Measurements from ENCODE around the gene FYN.
"Not testable (repeated sequence)": the region's sequence is repeated elsewhere in the genome, so short reads cannot be mapped to it uniquely, and the experiment has no call there.

Gene FYN

DNA sequence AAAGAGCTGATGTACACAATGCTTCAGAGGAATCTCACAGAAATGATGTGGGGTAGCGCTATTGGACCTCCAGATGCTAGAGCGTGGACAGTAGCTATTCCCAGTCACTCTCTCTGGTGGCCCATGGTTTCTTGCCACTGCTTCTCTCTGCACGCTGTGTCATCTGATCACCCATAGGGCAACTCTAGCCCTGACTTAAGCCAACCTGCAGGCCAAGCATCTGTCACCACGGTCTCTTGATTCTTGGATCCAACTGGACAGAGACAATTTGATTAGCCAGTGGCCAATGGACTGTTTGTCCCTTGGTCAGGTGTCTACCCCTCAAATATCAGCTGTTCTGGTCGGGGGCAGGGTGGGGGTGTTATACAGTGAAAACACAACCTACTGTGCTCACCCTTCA is 225.2 kb downstream of the FYN start:
- DNase-seq: no peak

DNA sequence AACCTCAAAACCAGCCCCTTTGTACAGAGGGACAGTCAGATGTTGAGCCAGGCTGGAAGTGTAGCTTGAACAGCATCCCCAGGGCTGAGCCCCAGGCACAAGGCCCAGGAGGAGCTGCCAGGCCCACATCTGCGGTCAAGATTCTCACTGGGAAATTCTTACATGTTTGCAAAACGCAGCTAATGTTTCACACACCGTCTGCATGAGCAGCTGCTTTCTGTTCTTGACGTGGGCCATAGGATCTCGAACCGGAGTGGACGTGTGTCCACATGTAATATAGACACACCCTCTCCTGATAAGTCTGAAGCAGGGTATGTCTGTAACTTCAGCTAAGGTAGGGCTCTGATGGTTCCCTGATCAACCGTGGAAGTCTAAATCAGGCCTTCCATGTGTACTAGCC is 226.3 kb downstream of the FYN start:
- no peak for DNase-seq

DNA sequence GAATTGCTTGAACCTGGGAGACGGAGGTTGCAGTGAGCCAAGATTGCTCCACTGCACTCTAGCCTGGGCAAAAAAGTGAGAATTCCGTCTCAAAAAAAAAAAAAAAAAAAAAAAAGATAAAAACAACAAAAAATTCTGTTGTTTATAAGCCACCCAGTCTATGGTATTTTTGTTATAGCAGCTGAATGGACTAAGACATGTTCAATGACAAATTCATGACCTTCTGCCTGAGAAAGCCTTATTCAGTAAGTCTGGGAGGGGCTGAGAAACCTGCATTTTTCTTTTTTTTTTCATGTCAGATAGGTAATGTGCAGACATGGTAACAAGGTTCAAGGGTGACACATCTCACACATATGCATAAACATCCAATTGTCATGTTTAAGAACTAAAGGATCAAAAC is 227.2 kb downstream of the FYN start:
- no peak for DNase-seq

DNA sequence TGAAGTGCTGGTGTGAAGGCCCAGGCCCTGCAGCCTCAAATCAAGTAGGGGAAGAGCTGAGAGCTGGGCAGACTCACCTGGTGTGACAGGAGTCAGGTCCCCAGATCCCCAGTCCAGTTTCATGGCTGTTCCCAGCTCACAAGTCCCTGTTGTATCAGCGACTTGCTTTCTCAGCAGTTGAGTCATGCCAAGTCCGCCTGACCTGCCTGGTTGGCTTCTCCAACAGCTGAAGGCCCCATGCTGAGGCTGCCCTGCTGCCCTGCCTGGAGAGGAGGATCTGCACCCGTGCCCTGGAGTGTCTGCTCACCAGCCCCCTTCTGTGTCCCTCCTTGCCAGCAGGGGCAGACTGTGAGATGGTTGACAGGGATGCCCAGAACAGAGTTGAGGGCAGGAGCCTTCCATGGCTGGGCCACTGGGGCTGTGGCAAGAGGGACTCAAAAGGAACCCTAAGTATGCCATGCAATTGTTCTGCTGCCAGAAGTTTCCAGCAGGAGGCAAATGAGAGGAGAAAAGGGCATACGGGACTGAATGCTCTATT is 228.3 kb downstream of the FYN start:
- DNase-seq: no peak

DNA sequence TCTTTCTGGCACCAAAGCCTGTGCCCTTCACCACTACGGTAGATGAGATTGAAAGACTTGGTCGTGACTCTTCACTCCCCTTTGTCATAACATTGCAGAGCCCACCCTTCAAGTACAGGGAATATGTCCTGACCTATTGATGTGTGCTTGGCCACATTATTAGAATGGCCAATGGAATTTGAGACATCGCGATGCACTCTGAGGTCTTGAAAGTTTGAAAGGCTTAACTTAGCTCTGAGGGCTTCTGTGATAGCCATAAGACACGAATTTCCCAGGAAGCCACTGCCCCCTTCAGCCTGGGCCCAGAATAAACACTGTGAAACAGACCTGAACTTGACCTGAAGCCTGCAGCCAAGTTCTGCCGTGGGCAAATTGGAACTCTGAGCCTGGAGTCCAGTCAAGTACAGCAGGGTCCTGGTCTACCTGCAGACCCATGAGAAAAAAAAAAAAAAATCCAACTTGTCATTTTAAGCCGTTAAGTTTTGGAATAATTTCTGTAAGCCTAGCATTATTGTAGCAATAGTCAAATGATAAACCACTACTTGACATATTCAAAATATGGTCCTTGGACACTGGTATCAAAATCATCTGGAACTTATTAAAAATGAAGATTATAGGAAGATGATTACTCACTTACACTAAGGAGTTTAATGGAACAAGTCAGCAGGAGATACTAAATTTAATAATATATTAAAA is 230.6 kb downstream of the FYN start:
- peak; percentile 62 for DNase-seq

DNA sequence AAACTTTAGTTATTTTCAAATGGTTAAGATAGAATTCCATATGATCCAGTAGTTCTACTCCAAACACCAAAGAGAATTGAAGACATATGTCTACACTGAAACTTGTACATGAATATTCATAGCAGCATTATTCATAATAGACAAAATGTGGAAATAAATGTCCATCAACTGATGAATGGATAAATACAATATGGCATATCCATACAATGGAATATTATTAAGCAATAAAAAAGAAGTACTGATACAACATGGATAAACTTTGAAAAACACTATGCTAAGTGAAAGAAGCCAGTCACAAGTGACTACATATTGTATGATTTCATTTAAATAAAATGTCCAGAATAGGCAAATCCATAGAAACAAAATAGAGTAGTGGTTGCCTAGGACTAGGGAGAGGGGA is 234.0 kb downstream of the FYN start:
- no peak for DNase-seq

DNA sequence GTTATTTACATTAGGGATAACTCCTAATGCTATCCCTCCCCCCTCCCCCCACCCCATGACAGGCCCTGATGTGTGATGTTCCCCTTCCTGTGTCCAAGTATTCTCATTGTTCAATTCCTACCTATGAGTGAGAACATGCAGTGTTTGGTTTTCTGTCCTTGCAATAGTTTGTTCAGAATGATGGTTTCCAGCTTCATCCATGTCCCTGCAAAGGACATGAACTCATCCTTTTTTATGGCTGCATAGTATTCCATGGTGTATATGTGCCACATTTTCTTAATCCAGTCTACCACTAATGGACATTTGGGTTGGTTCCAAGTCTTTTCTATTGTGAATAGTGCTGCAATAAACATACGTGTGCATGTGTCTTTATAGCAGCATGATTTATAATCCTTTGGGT is 238.3 kb downstream of the FYN start:
- not testable (repeated sequence) for DNase-seq

DNA sequence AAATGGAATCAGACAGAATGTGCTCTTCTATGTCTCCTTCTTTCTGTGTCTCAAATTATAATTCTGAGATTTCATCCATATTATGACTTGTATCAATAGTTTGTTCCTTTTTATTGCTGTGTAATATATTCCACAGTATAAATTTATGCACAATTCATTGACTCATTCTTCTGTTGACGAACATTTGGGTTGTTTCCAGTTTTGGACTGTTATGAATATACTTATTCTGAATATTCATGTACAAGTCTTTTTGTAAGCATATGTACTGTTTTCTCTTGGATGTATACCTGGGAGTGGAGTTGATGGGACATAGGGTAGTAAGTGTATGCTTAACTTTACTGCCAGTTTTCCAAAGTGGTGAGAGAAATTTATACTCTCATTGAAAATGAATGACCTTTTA is 239.4 kb downstream of the FYN start:
- no peak for DNase-seq

DNA sequence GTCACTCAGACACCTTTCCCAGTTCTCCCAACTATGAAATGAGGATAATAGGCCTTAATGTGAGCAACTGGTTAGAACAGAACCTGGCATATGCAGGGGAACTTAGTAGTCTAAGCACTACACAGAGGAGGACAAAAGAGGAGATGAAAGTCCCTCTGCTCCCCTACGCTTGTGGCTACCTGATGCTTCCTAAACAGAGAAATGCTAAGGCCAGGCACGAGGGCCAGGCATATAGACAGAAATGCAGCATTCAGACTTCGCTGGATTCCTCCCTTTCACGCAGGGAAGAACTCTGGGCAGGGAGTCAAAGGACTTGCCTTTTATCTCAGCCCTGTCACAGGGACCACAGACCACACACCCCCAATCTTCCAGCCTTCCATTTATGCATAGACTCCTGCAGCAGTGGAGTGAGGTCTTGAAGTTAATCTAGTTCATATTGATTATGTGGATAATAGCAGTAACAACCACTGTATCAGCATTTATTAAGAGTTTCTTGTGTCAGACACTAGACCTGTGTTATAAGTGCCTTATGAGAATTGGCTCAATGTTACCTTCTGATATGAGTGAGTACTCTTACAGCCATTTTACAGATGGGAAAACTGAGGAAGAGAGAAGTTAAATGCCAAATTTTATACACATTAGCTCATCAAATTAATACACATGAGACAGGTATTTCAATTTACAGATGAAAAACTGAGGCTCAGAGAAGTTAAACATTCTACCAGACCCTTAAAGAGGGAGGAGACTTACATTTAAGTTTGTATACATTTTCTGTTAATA is 240.6 kb downstream of the FYN start:
- no peak for DNase-seq

DNA sequence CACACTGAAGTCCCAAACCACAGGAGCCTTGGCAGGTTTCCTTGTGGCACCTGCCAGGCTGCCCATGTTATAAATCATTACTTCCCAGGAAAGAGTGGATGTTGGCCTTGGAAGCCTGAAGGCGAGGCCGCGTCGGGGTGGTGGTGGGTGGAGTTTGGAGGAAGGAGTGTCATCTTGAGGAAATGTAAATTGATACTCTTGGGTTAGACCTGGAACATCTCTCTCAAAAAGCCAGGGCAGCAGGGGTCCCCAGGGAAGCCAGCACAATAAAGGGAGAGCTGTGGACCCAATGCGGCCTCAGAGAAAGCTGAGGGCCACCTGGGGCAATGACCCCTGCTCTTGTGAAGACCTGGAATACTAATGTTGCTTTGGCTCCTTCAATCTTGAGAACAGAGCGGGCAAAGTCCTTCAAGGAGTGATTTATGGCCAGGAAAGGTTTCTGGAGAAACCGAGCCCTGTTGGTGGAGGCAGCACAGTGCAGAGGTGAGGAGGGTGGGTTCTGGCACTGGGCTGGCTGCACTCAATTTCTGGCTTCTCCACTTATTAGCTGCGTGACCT is 241.3 kb downstream of the FYN start:
- DNase-seq: no peak

DNA sequence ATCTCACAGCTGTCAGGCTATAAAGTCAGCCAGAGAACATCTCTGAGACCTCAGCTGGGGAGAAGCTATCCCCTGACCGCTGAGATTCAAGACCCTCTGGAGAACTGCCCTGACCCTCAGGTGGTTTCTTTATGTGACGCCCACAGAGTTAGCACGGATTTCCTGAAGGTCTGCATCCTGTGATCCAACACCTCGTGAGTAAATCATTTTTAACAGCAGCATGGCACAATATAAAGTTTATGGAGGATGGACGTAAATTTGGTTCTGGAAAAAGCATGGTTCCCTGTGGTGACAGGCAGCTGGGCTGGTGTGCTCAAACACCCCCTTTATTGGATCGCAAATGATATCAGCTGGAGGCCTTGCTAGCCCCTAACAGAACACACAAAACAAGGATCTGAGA is 242.2 kb downstream of the FYN start:
- no peak for DNase-seq

DNA sequence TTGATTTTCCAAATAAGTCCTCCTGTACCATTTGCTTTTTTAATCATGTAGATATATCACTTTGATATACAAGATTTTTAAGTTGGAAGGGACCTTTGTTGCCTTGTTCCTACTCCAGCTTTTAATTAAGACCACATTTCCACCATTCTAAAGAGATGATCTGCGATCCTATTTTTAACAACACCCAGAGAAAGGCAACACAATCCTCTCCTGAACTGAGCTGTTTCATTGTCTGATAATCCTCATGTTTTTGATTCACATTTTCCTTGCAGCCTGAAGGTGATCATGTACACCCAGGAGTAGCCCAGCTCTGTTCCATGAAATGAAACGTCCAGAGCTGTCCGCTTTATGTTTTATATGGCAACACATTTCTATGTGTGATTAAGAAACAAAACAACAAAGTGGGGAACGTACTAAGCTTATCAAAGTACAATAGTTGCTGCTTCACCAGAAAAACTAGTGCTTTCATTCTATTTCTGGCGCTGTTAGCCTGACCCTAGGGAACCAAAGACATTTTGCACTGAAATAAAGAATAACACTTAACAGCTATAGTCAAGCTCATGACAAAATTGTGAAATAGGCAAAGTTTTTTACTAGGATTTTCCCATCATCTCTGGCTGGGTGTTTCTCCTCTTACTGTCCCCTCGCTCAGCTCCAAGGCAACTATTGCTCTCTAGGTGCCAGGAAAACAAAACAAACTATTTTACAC is 245.0 kb downstream of the FYN start:
- DNase-seq: no peak

DNA sequence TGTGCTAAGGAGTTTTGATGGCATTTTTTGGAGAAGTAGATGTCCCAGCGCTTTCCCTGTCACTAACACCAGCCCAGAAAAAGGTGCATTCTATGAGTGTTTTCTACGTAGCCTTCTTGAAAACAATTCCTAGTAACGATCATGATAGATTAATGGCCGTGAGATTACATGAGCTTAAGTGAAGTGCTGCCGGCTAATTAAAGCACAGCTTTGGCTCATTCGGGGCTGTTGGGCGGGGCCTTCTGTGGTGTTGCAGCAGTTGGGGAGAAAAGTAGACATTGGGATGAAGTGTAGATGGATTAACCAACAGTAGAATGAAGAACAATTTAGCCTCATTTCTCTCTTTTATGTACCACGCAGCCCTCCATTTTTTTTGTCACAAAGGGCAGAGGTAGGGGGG is 246.8 kb downstream of the FYN start:
- no peak for DNase-seq

DNA sequence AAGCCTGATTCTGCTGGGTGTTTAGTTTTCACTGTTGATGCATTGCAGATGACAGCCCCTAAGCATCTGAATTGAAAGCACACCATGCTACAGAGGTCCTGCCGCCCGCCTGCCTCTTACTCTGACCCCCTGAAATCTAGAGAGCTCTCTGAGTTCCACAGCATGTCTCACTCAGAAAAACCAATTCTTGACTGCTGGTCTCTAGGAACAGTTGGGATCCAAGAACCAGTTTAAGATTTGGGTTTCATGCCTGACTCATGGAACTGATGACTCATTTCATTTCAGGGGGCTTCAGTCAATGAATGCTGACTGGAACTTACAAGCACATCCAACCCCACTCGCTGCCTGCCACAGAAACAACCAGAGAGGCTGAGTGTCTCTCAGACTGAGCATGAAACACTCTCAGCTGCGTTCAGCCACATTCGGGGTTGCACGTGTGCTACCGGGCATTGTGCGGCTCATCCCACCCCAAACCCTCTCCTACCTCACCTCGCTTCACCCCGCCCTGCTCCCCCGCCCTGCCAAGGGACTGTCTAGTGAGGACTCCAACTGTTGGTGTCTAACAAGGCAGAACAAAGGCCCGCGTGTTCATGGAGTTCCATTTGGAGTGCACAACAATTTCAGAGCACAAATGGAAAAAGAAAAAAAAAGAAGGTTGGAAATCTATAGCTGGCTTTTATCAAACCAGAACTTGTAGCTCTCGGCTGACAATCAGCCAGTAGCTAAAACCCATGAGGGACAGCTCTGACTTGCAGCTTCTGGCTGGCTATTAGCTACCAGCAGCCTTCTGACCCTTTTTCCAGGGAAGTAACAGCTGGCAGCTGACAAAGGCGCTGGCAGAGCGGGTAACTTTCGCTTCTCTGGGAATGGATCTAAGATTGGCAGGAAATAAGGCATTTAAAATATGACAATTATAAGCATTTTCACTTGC is 247.5 kb downstream of the FYN start:
- DNase-seq: no peak

DNA sequence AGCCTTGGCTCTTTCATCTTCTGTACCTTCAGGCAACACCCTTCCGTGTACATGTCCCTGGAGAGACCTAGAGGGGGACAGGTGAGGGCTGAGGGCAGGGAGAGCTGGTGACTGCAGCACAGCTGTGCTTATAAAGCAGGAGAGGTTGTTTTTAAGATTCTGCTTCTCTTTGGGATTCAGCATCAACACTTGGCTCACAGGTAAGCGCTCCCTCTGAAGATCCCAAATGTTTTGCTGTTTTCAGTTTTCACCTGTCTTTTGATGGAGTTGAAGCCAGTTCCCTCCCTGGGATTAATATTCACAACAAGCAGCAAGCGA is 248.2 kb downstream of the FYN start:
- DNase-seq: no peak

DNA sequence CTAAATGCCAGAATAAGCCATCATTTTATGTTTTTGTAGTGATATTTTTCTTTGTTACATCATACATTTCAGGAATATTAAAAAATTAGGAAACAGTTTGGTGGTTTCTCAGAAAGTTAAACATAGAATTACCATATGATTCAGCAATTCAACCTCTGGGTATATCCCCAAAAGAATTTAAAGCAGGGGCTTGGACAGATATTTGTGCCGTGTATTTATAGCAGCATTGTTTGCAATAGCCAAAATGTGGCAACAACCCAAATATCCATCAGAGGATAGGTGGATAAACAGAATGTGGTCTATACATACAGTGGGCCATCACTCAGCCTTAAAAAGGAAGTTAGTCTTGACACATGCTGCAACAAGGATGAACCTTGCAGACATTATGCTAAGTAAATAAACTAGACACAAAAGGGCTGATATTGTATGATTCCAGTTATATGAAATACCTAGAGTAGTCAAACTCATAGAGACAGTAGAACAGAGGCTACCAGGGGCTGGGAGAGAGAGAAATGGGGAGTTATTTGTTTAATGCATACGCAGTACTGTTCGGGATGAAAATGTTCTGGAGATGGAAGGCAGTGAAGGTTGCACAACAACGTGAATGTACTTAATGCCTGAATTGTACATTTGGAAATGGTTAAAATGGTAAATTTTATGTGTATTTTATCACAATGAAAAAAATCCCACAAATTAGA is 248.7 kb downstream of the FYN start:
- DNase-seq: no peak

DNA sequence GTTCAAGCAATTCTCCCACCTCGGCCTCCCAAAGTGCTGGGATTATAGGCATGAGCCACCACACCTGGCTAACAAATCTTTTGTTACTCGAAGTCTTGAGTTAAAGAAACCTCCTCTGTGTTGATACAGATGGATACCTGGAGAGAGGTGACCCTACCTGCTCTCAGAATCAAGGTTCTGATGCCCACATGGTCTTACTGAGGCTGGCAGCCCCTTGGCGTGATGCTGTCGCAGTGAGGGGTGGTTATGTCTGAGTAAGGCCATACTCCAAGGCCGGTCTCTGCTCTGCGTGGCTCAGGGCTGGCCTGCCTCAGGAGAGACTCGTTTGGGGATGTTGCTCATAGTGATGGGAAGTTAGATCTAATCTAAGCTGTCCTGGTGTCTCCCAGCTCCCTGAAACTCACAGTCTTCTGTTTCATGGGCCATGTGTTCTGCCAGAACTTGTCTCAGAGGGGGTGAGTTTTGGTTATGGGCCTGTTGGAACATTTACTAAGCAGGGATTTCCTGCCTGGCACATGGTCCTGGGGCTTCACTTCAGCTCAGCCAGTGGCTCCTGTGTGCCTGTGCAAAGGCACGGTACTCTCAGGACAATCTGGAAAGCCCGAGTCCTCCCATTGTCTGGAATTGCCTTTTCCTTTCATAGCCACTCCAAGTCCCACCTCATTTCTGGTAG is 250.1 kb downstream of the FYN start:
- DNase-seq: no peak

DNA sequence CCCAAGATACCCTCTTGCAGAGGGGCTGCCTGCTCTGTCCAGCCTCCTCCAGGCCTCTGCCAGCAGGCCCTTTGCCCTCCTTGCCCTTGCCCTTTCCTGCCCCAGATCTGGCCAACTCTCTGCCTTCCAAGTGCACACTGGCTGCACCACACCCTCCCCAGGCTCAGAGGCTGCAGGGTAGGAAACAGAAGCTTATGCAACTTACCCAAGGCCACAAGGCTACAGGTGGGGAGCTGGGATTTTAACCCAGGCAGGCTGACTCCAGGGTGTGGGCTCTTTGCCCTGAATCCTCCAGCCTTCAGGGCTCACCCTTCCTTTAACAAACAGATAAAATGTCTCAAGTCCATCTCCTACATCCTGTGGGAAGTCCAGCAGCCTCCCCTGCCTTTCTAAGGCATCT is 253.1 kb downstream of the FYN start:
- no peak for DNase-seq

DNA sequence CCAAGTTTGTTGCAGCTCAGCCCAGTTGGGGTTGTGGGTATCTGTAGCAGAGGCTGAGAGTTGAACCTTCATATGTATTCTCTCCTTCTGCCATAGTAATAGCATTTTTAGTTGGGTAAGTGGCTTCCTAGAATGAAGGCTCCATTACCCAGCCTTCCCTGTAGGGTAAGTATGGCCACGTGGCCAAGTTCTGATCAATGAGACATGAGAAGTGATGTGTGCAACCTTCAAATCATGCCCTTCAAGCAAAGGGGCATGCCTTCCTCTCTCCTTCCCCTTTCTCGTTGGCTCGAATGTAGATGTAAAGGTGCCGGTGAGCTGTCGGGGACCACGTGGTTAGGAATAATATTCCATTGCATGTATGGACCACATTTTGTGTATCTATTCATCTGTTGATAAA is 254.8 kb downstream of the FYN start:
- DNase-seq: no peak

DNA sequence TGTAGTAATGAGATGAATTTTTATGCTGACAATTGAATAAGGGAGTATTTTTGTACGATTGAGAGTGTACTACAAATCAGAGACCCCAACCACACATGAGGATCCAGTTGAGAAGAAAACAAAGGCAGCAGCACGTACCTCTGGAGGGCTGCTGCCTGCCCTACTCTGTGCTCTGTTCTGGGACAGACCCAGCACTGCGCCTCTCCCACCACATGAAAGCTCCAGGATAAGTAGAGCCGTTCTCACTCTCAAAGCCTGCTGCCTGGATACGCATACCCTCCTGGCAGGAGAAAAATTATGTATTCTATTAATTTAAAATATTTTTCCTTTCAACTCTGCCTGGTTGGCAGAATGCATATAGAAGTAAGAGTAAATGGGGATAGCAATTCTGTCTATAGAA is 256.1 kb downstream of the FYN start:
- DNase-seq: no peak

DNA sequence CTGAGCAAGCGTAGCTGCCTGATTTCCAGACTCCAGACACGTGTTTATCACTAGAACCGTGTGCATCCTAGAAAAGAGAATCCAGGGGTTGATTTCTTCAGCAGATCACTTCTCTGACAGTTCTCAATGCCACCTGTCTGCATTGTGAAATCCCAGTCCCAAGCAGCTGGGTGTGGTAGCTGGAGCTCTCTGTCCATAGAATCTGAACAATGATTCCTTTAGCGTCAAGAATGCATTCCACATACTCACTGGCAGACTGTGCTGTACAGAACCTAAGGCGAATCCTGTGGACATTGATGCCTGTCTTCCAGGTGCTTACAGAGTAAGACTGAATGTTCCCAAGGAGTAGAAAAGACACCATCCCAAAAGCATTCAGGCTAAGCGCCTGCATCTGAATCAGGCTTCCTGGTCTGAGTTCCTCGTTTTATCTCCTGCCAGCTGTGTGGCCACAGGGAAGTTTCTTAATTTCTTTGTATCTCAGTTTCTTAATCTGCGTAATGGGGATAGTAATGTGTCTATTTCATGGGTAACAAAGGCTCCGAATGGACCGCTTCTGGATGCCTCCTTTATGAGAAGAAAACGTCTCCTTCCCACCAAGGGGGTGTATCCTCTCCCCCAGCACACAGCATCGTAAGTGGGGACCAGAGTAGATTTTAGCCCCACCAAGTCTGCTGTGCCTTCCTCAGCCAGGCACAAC is 257.2 kb downstream of the FYN start:
- no peak for DNase-seq

Data from inflammatory macrophage treated with lipopolysaccharide for 4 hours (primary cell).